ENCODE results near the gene KRT77.
"Not testable (repeated sequence)": the region's sequence is repeated elsewhere in the genome, so short reads cannot be mapped to it uniquely, and the experiment has no call there.

The KRT77 gene

GRCh38 chr12:52721838-52722470 lies 18.6 kb upstream of the KRT77 start:
- no peak for DNase-seq

GRCh38 chr12:52720365-52720886 lies 17.1 kb upstream of the KRT77 start:
- no peak for DNase-seq

- no peak for DNase-seq
These were observed 12.7 kb upstream of the KRT77 start for GRCh38 chr12:52716061-52716460.

- peak; percentile 43 to 44 for DNase-seq
These were observed 12.1 kb upstream of the KRT77 start for GRCh38 chr12:52715416-52715815.

- no peak for DNase-seq
These were observed 11.6 kb upstream of the KRT77 start for GRCh38 chr12:52714887-52715281.

- peak in 1 of 2 experiments; percentile 16 for DNase-seq
These were observed 10.9 kb upstream of the KRT77 start for GRCh38 chr12:52713960-52714886.

GRCh38 chr12:52712122-52712521 lies 8.8 kb upstream of the KRT77 start:
- not testable (repeated sequence) for DNase-seq

GRCh38 chr12:52710730-52711129 lies 7.4 kb upstream of the KRT77 start:
- no peak for DNase-seq

GRCh38 chr12:52708010-52708409 lies 4.7 kb upstream of the KRT77 start:
- no peak for DNase-seq

- no peak for DNase-seq
These were observed 1.1 kb upstream of the KRT77 start for GRCh38 chr12:52704464-52704863.

- DNase-seq = no peak
These were observed 554 bp upstream of the KRT77 start for GRCh38 chr12:52703878-52704277.

- no peak for DNase-seq
These were observed 986 bp downstream of the KRT77 start for GRCh38 chr12:52702338-52702737.

- DNase-seq = no peak
These were observed 2.0 kb downstream of the KRT77 start for GRCh38 chr12:52701281-52701680.

- no peak for DNase-seq
These were observed 3.4 kb downstream of the KRT77 start for GRCh38 chr12:52699960-52700359.

GRCh38 chr12:52699373-52699772 lies 4.0 kb downstream of the KRT77 start:
- DNase-seq = no peak

- DNase-seq = no peak
These were observed 4.5 kb downstream of the KRT77 start for GRCh38 chr12:52698651-52699340.

GRCh38 chr12:52697058-52697582 lies 6.2 kb downstream of the KRT77 start:
- DNase-seq = no peak

GRCh38 chr12:52696588-52696987 lies 6.7 kb downstream of the KRT77 start:
- no peak for DNase-seq

GRCh38 chr12:52695039-52695438 lies 8.3 kb downstream of the KRT77 start:
- DNase-seq = no peak

GRCh38 chr12:52694151-52694550 lies 9.2 kb downstream of the KRT77 start:
- no peak for DNase-seq

GRCh38 chr12:52693261-52693660 lies 10.1 kb downstream of the KRT77 start:
- no peak for DNase-seq

- no peak for DNase-seq
These were observed 11.1 kb downstream of the KRT77 start for GRCh38 chr12:52692254-52692653.

GRCh38 chr12:52691841-52692150 lies 11.5 kb downstream of the KRT77 start:
- DNase-seq = peak in 1 of 2 experiments; percentile 25
